OCI-LY7 (cell line): ENCODE data around the gene GPBAR1.

ENCODE experiments used
- EZH2phosphoT487 ChIP-seq: fragments of 200-600 bp; sonication (generic); IDR thresholded peaks from 2 replicates; pipeline ENCODE4 v1.6.1; 2018; ENCODE audit warnings: low read depth, borderline replicate concordance, mild to moderate bottlenecking, mixed run types, antibody characterized with exemption, low read length, moderate library complexity, mixed read lengths
- TF ChIP-seq, protein P1 (sequence below): fragments of 200-600 bp; sonication (generic); conservative IDR thresholded peaks from 2 replicates; pipeline ENCODE4 v1.5.1; 2014; ENCODE audit warnings: mild to moderate bottlenecking, antibody characterized with exemption, low read length, moderate library complexity, mixed read lengths

DNA sequence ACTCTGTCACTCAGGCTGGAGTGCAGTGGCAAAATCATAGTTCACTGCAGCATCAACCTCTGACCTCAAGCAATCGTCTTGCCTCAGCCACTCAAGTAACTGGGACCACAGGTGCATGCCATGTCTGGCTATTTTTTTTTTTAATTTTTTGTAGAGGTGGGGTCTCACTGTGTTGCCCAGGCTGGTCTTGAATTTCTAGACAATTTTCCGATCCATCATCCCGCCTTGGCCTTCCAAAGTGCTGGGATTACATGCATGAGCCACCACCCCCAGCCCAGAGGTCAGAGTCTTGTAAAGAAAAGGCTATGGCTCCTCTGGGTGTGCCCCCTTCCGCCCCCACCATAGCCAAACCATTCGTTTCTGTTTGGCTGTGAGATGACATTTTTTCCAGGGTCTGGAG lies 44.6 kb downstream of the GPBAR1 start:
- TF ChIP-seq, protein P1, sequence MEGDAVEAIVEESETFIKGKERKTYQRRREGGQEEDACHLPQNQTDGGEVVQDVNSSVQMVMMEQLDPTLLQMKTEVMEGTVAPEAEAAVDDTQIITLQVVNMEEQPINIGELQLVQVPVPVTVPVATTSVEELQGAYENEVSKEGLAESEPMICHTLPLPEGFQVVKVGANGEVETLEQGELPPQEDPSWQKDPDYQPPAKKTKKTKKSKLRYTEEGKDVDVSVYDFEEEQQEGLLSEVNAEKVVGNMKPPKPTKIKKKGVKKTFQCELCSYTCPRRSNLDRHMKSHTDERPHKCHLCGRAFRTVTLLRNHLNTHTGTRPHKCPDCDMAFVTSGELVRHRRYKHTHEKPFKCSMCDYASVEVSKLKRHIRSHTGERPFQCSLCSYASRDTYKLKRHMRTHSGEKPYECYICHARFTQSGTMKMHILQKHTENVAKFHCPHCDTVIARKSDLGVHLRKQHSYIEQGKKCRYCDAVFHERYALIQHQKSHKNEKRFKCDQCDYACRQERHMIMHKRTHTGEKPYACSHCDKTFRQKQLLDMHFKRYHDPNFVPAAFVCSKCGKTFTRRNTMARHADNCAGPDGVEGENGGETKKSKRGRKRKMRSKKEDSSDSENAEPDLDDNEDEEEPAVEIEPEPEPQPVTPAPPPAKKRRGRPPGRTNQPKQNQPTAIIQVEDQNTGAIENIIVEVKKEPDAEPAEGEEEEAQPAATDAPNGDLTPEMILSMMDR: no peak
- no peak for TF ChIP-seq EZH2phosphoT487
